Gastrocnemius medialis (tissue), 4 donors: ENCODE measurements around the gene EP400.

ENCODE experiments used
- POLR2A ChIP-seq, 2 donors: fragments of 450-650 bp; IDR thresholded peaks; one replicate each; pipeline ENCODE4 v1.6.1; 2017; ENCODE audit warnings: antibody characterized with exemption in 2 of 2, mild to moderate bottlenecking in 2 of 2, moderate library complexity in 2 of 2
- TF ChIP-seq, protein P1 (sequence below), 5 experiments: fragments of 450-650 bp in 3 of 5; fragments of 200-600 bp in 2 of 5; sonication (generic) in 2 of 5; IDR thresholded peaks in 4 of 5; conservative IDR thresholded peaks in 1 of 5; 1 replicate in 4 of 5; 2 replicates in 1 of 5; pipeline ENCODE4 v1.5.1; 2016 to 2019; ENCODE audit warnings: antibody characterized with exemption in 5 of 5, mild to moderate bottlenecking in 3 of 5, moderate library complexity in 3 of 5

DNA sequence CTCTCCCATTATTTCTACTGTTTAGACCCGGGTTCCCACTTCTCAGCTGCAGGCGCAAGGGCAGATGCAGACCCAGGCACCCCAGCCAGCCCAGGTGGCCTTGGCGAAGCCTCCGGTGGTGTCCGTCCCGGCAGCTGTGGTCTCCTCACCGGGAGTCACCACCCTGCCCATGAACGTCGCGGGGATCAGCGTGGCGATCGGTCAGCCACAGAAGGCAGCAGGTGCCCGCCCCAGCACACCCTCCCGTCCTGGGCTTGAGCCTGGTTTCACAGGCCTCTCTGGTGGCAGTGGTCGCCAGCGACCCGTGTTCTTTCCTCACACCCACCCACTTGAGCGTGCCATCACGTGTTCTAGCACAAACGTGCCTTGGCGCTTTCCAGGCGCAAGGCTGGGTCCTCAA, 117.0 kb downstream of the EP400 start:
- TF ChIP-seq POLR2A (IDR thresholded peaks at IDR 0.05) = no peak
- TF ChIP-seq, protein P1, sequence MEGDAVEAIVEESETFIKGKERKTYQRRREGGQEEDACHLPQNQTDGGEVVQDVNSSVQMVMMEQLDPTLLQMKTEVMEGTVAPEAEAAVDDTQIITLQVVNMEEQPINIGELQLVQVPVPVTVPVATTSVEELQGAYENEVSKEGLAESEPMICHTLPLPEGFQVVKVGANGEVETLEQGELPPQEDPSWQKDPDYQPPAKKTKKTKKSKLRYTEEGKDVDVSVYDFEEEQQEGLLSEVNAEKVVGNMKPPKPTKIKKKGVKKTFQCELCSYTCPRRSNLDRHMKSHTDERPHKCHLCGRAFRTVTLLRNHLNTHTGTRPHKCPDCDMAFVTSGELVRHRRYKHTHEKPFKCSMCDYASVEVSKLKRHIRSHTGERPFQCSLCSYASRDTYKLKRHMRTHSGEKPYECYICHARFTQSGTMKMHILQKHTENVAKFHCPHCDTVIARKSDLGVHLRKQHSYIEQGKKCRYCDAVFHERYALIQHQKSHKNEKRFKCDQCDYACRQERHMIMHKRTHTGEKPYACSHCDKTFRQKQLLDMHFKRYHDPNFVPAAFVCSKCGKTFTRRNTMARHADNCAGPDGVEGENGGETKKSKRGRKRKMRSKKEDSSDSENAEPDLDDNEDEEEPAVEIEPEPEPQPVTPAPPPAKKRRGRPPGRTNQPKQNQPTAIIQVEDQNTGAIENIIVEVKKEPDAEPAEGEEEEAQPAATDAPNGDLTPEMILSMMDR (IDR thresholded peaks at IDR 0.05 in 4 of 5, conservative IDR thresholded peaks at IDR 0.05 in 1 of 5) = no peak
